ENCODE results near the gene SLCO2B1.
"Not testable (repeated sequence)": the region's sequence is repeated elsewhere in the genome, so short reads cannot be mapped to it uniquely, and the experiment has no call there.

Gene SLCO2B1, protein sequence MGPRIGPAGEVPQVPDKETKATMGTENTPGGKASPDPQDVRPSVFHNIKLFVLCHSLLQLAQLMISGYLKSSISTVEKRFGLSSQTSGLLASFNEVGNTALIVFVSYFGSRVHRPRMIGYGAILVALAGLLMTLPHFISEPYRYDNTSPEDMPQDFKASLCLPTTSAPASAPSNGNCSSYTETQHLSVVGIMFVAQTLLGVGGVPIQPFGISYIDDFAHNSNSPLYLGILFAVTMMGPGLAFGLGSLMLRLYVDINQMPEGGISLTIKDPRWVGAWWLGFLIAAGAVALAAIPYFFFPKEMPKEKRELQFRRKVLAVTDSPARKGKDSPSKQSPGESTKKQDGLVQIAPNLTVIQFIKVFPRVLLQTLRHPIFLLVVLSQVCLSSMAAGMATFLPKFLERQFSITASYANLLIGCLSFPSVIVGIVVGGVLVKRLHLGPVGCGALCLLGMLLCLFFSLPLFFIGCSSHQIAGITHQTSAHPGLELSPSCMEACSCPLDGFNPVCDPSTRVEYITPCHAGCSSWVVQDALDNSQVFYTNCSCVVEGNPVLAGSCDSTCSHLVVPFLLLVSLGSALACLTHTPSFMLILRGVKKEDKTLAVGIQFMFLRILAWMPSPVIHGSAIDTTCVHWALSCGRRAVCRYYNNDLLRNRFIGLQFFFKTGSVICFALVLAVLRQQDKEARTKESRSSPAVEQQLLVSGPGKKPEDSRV

DNA sequence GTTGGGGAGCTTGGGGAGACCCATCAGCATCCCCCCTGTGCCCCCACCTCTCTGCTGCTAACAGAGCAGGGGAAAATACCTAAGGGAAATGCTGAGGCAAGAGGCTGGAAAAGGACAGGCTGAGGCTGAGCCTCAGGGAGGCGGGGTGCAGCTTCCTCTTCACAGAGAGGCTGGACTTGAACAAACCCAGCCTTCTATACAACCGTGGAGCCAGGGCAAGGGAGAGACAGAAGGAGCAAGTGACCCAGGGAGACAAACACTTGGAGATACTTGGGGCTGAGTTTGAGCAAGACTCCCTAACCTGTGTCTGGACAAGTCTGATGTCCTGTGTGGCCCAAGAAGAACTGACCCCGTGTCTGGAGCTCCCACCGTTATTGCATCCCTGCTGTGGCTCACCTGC, at the start of gene SLCO2B1:
SLCO2B1 (plus strand) TSS at position 229 of the 400 bp plus-strand sequence. CDS start 275 bp downstream, outside the sequence.
- no peak for DNase-seq

DNA sequence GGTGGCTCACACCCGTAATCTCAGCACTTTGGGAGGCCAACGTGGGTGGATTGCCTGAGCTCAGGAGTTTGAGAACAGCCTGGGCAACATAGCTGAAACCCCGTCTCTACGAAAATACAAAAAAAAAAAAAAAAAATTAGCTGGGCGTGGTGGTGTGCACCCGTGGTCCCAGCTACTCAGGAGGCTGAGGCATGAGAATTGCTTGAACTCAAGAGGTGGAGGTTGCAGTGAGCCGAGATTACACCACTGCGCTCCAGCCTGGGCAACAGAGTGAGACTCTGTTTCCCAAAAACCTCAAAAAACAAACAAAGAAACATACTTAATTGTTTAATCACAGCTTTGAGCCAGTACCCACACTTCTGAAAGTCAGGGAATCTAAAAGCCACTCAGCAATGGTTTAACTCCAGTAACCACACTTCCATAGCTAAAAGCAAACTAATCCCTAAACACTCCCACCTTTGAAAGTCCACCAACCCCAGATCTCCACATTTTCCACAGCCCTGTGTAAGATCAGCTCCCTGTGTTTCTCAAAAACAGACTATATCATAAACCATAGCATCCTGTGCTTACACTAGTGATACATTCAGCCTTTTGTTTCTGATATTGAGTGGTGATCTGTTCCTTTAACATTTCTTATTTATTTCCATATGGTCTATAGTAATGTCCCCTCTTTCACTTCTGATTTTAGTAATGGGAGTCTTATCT, 49.3 kb upstream of the SLCO2B1 start:
- DNase-seq = no peak

DNA sequence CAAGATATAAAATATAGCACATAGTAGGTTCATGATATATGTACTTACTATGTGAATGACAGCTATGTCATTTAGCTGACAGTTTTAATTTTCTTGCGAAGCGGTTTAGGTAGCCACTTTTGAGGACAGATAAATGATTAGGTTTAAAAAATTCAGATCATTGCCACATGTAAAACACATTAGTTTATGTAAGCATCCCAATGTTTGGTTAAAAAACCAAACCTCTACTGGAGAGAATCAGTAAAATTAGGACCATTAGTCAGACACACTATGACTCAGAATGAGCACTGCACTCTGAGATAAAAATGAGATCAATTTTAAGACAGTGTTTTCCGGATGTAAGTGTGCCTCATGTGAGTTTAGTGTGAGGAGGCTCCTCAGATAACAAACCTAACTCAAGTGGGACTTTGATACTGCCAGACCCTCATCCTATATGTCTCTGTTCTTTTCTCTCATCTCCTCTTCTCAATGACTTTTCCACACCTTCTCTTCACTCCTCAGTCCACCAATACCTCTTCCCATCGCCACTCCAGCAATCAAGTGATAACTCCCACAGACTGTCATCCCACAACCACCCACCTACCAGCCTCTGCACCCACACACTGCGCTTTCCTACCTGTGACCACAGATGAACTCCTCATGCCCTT, 47.4 kb upstream of the SLCO2B1 start:
- no peak for DNase-seq

DNA sequence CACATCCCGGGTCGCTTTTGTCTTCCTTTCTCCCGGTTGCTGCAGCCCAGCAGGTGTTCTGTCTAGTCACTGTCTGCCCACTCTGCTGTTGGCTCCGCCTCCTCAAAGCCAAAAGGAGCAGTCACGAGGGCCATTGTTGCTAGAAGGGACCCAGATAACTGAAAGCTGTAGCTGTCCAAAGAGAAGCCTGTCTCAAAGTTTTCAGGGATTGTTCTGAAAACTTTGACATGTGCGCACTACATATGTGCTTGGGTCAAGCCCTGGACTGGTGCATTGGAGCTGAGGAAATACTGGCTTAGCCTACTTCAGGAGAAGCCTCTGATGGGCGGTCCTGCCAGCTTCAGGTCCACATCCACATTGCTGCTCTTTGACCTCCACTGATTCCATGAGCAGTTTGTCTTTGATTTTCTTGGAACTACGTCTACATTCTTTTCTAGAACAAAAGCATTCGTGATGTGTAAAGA, 45.4 kb upstream of the SLCO2B1 start:
- peak; percentile 22 for DNase-seq

DNA sequence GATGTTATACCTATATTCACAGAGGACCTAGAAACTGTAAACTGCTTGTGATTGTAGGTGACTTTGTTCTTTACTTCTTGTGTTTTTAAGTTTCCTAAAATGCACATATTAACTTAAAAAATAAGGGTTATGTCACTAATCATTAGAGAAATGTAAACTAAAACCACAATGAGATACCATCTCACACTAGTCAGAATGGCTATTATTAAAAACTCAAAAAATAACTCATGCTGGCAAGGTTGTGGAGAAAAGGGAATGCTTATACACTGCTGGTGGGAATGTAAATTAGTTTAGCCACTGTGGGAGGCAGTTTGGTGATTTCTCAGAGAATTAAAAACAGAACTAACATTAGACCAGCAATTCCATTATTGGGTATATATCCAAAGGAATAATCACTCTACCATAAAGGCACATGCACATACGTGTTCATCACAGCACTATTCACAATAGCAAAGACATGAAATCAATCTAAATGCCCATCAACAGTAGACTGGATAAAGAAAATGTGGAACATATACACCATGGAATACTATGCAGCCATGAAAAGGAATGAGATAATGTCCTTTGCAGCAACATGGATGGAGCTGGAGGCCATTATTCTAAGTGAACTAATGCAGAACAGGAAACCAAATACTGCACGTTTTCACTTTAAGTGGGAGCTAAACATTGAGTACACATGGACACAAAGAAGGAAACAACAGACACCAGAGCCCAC, 44.8 kb upstream of the SLCO2B1 start:
- not testable (repeated sequence) for DNase-seq

DNA sequence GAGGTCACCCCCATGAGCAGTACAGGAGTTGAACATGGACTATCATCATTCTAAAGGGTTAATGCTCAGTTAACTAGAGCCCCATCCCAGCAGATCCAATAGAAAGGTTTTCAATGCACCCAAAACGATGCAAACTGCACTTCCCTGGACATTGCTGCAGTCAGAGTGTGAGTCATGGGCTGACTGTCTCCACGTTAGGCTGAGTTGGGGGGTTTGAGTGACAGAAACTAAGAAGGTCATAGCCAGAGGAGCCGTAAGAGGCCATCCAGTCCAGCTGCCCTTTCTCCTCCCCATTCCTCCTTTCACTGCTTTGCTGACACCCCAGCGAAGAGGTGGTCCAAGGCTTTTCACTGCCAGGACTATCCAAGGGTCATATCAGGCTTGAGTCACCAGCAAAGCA, 43.7 kb upstream of the SLCO2B1 start:
- DNase-seq = no peak

DNA sequence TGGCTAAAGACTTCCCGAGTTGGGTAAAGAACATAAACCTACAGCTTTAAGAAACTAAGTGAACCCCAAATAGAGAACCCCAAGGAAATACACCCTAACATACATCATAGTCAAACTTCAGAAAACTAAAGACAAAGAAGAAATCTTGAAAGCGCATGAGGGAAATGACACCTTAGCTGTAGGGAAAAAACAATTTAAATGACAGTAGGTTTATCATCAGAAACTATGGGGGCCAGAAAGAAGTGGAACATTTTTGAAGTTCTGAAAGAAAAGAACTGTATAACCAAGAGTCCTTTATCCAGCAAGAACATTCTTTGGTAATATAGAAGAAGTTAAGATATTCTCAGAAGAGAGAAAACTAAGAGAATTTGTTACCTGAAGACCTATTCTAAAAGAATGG, 38.7 kb upstream of the SLCO2B1 start:
- no peak for DNase-seq

DNA sequence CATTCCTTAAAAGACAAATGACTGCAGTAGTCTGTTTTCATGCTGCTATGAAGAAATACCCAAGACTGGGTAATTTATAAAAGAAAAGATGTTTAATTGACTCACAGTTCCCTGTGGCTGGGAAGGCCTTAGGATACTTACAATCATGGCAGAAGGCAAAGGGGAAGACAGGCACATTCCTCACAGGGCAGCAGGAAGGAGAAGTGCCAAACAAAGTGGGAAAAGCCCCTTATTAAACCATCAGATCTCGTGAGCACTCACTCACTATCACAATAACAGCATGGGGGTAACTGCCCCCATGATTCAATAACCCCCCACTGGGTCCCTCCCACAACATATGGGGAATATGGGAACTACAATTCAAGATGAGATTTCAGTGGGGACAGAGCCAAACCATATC, 37.9 kb upstream of the SLCO2B1 start:
- no peak for DNase-seq

DNA sequence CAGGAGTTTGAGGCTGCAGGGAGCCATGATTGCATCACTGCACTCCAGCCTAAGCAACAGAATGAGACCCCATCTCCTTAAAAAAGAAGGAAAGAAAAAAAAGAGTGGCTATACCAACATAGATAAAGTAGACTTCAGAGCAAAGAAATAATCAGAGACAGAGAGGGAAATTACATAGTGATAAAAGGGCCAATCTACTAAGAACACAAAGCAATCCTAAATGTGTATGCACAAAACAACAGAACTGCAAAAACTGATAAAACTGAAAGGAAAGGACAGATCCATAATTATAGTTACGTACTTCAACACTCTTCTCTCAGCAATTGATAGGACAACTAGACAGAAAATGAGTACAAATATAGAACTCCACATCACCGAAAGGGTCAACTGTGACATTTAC, 36.4 kb upstream of the SLCO2B1 start:
- no peak for DNase-seq

DNA sequence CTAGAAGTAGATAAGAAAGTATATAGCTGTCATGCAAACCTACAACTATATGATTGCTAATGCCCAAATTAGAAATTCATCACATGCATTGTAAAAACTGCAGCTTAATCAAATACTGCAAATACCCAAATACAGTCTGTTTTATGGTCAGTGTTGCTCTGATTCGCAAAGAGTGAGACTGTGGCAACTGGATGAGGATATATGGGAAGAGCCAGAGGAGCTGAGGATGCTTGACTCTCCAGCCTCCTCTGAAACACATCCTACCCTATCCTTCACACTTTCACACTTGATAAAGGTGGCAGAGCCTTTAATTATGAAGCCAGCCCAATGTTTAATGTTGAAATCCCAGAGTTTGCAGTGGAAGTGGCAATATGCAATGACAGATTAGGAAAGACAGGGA, 32.3 kb upstream of the SLCO2B1 start:
- DNase-seq = no peak

DNA sequence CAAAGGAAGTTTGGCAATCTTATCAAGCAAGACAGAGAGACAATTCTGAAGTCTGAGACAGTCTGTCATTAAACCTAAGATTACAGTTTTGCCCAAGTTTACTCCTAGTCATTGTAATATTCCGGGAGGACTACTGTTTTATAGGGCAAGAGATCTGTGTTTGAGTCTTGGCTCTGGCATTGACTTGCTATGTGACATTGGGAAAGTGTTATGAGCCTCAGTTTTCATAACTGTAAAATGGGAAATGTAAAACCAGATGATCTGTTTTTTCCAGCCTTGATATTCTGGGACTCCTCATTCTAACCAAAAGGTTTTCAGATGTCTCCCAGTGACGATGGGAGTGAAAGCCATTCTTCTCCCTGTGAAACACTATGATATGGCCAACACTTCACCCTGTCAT, 24.3 kb upstream of the SLCO2B1 start:
- DNase-seq = no peak

DNA sequence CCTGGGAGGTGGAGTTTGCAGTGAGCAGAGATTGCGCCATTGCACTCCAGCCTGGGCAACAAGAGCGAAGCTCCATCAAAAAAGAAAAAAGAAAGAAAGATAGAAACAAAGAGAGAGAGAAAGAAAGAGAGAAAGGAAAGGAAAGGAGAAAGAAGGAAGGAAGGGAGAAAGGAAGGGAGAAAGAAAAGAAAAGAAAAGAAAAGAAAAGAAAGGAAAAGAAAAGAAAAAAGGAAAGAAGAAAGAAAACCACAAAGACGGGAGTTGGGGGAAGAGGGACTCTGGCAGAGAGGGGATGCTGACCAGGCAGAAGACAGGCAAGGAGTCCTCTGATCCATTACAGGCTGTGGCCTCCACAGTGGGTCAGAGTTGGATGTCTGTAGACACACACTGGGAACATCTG, 18.8 kb upstream of the SLCO2B1 start:
- no peak for DNase-seq

DNA sequence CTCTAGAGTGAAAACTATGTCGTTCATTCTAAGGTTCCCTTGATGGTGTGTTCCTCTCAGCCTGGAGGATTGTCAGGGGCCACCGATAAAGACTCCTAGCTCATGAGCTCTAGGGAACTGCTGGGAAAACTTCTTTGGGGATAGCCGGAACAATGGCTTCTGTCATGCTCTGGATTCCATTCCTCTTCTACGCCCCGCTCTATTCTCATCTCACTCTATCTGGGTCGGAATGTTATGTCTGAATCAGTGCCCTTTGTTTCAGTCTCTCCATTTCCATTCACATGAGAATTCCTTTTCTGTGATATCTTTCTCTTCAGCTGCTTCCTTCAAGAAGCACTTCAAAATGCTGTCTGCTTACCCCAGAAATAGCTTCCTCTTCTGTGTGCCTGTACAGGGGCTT, 16.9 kb upstream of the SLCO2B1 start:
- DNase-seq = no peak

DNA sequence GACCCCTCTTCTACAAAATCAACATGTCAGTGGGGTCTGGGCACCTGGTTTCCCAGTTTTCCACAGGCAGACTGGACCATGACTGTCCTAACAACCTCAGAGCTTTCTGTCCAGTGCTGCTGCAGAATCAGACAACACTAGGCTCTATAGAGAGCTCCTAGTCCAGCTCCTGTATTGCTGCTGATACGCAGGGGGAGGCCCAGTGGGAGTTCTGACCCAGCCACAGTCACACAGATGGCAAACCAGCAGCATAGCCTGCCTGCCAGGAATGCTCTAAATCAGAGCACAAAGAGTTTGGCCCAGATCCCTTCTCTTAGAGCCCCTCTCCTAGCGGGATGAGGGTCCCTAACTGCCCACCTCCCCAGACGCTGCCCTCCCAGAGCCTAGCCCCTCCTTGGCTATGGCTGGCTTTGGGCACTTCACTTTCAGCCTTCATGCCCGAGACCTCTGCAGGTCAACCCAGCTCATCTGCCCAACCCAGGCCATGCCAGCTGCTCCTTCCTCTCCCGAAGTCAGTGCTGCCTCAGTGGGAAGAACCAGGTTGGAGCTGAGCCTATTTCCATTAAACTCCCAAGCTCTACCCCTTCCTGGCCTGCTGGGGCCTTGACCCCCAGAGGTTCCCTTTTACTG, 15.8 kb upstream of the SLCO2B1 start:
- DNase-seq = no peak

DNA sequence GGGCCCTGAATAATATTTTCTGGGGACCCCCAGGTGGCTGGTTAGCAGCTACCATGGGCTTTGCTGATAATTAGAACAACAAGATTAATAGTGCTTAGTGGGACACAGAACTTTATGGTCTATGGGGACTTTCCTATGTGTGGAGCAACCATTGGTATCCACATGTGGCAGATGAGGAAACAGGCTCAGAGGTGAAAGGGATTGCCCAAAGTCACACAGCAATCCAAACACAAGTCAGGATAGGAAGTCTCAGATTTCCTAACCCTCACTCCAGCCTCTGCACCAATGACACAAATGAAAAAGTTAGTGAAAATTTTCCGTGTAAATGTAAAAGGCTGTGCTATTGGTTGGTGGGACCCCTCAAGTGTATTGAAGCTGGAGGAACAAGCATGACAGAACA, 15.3 kb upstream of the SLCO2B1 start:
- no peak for DNase-seq

DNA sequence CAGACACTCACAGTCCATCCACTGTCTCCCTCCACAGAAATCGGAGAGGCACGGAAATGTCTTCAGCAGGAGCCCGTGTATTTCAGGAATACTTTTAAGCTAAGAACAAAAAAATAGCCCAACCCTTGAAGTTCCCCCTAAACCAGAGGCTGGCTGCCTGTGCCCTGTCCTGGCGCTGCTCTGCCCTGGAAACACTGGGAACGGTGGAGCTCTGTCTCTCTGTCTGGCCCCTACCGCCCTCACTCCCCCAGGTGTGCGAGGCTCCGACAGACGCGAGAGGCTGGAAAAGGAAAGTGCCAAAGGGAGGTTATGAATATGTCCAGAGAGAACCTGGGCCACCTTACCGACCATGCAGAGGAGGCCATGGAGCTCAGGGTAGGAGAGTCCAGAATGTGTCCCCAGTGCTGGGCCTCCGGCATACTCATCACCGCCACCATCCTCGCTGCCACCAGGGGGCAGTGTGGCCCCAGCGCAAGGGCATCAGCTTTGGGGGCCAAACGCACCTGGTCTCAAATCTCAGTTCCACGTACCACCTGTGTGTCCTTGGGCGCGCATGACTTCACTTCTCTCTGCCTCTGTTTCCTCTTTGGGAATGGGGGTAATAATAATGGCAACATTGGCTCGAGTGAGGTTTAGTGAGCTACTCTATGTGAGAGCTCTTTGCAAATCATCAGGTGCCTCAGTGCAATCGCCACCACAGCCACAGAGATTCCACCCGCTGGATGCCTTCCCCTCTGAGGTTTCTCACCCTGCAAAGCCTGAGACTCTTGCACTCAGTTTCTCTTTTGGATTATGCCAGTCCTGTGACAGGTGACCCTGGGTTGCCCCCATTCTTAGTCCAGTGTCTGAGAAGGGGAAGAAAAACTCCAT, 10.4 kb upstream of the SLCO2B1 start:
- DNase-seq = no peak

DNA sequence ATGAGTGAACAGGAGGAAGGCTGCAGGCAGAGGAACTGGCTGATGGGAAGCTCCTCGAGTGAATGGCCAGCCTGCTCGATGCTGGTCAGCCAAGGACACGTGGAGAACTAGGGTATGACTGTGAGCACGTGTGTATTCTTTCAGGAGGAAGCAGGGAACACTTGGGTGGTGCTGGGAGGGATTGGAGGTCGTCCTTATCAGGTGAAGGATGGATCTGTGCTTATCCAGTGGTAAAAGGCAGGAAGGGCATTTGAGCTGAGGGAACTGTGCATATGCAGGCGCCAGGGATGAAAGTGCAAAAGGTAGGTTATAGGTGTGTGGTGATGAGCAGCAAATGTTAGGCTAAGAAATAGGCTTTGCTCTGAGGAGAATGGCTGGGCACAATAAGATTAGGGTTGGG, 9.7 kb upstream of the SLCO2B1 start:
- no peak for DNase-seq

DNA sequence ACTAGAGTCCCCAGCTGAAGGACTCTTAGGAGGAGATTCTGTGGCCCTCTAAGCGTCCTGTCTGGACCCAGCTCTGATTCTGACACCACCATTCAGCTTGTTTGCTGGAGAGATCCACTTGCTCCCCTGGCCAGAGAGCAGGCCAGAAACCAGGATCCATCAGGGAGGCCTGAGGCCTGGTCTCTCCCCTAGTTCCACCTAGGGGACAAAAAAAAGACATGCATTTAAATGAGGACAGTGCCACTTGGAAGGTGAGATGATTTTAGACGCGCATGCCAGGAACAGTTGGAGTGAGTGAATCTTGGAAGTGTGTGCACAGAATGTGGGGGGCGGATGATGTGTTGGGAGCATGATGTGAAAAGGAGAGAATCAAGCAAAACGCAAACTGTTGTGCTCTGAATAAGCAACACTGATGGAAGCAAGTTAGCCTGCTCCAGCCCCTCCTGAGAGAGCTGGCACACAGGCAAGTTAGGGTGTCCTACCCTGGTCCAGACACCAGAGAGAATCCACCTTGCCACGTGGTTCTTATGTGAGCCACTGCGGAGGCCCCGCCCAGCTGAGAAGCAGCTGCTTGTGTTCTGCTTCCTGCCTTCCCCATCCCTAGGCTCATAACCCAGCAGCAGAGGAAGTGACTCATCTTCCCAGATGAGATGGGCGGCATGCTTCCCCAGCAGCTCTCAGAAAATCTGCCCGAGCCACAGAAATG, 8.0 kb upstream of the SLCO2B1 start:
- peak; percentile 91 for DNase-seq

DNA sequence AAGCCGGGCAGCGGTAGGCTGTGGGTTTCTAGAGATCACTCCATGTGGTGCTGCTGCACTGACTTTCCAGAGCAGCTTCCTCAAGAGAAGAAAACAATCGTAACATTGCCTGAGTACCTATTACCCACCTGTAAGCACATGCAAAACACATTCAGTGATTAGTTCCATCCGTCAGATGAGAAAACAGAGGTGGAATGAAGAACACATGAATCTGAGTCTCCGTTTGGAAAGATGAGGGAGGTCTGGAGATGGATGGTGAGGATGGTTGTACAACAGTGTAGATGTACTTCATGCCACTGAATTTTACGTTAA, 7.5 kb upstream of the SLCO2B1 start:
- no peak for DNase-seq

DNA sequence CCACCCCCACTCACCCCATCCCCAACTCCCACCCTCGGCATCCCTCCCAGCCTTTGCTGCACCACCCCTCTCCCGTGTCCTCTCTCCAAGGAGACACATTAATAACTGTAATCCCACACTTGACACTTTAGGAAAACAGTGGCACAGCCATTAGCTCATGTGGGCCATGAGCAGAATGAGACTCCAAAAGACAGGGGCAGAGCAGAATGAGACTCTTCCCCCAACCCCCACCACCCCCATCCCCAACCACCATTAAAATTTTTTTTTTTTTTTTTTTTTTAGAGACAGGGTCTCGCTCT, 6.2 kb upstream of the SLCO2B1 start:
- no peak for DNase-seq

All from NCI-H510A (cell line).